ENCODE data around the gene LY6G5B.

LY6G5B gene

DNA sequence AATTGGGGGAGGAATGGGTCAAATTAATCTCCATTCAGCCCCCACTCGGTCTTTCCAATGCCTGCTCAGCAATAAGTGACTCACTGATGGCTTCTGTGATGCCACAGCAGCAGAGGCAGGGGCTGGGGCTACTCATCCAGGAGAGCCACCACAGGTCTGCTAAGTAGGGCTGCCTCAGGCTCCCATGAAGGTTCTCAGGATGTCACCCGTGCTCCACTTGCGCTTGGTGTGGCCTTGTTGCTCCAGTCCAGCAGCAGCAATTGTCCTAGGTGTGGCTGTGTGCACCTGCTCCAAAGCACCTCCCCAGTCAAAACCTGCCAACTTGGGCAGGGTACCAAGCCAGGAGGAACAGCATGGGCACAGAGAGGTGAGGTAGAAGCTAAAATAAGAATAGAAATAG is 52.4 kb downstream of the LY6G5B start:
- no peak for TF ChIP-seq CTCF (IDR thresholded peaks at IDR 0.05; ENCODE audit: insufficient read depth, low read depth, low read length, missing control alignments)
- no peak for DNase-seq (ENCODE audit: low read depth)
- no peak overlapping the region for H3K4me3 ChIP-seq (ENCODE audit: low read length)
